A673 (cell line): Measurements from ENCODE around the gene MEG3. TPM values are rescaled to one million over a fixed set of nuclear protein-coding genes. Genes with fewer than 3 reads are reported as not detected.

Experiments used
- BruUV-seq: library from RNA; stranded (reverse); fragments of 400-500 nt; replicated peaks from 2 replicates; lab custom pipeline; 2021; lab: Mats Ljungman, UMichigan
- CTCF ChIA-PET: fragments of 300-600 bp; sonication (Branson Sonifier 250); formaldehyde crosslinking; loops from one replicate; lab custom pipeline; 2022; ENCODE audit warnings: antibody characterized with exemption; lab: Charles Lee
- POLR2A ChIA-PET: fragments of 300-600 bp; sonication (Branson Sonifier 250); formaldehyde crosslinking; loops from one replicate; lab custom pipeline; 2022; ENCODE audit warnings: antibody characterized with exemption; ENCODE audit not compliant: low non-redundant PET; lab: Charles Lee
- DNase-seq: peaks from one replicate; pipeline ENCODE4 v3.0.0-alpha.2; 2015; ENCODE audit warnings: low spot score
- H3K27ac ChIP-seq: fragments of 200-600 bp; sonication (generic); 2 replicates; pipeline ENCODE4 v1.5.1; 2016; ENCODE audit warnings: mixed run types, low read depth, mild to moderate bottlenecking, mixed read lengths, antibody characterized with exemption, low read length; ENCODE audit not compliant: poor library complexity, severe bottlenecking
- H3K27me3 ChIP-seq: fragments of 200-600 bp; sonication (generic); replicated peaks from 2 replicates; pipeline ENCODE4 v1.6.1; 2017; ENCODE audit warnings: mixed run types, low read depth, mild to moderate bottlenecking, mixed read lengths, antibody characterized with exemption, low read length; ENCODE audit not compliant: insufficient read depth, poor library complexity
- H3K36me3 ChIP-seq: fragments of 200-600 bp; sonication (generic); 2 replicates; pipeline ENCODE4 v1.6.1; 2016; ENCODE audit warnings: mixed run types, mild to moderate bottlenecking, mixed read lengths, antibody characterized with exemption, low read length; ENCODE audit not compliant: insufficient read depth, poor library complexity, severe bottlenecking
- H3K4me1 ChIP-seq: fragments of 200-600 bp; sonication (generic); 2 replicates; pipeline ENCODE4 v1.6.1; 2017; ENCODE audit warnings: mixed run types, mild to moderate bottlenecking, mixed read lengths, antibody characterized with exemption, low read length; ENCODE audit not compliant: insufficient read depth, poor library complexity, severe bottlenecking
- H3K4me3 ChIP-seq: fragments of 200-600 bp; sonication (generic); 2 replicates; pipeline ENCODE4 v1.5.1; 2016; ENCODE audit warnings: low read depth, mixed run types, mild to moderate bottlenecking, mixed read lengths, low read length; ENCODE audit not compliant: poor library complexity, severe bottlenecking
- H3K9me3 ChIP-seq: fragments of 200-600 bp; sonication (generic); 2 replicates; pipeline ENCODE4 v1.6.1; 2016; ENCODE audit warnings: mixed run types, low read depth, mild to moderate bottlenecking, mixed read lengths, antibody characterized with exemption, low read length; ENCODE audit not compliant: poor library complexity, severe bottlenecking
- EZH2 ChIP-seq: fragments of 200-600 bp; sonication (generic); IDR thresholded peaks from 2 replicates; pipeline ENCODE4 v1.6.1; 2017; ENCODE audit warnings: borderline replicate concordance, low read depth, mild to moderate bottlenecking, mixed read lengths, antibody characterized with exemption, low read length; ENCODE audit not compliant: poor library complexity, severe bottlenecking
- intact Hi-C: fragments of 100-400 bp; cut with micrococcal nuclease; formaldehyde crosslinking; loops from one replicate; pipeline ENCODE4 v1.10.0; 2022; ENCODE audit not compliant: unreplicated experiment
- total RNA-seq: library from RNA; stranded (reverse); gene quantifications from 2 replicates; pipeline ENCODE4 v1.2.3, GENCODE V29; 2021
- TF ChIP-seq, protein P1 (sequence below): fragments of 300-800, 200-600 bp; sonication (generic); conservative IDR thresholded peaks from 2 replicates; pipeline ENCODE4 v1.5.1; 2017; ENCODE audit warnings: low read depth, mild to moderate bottlenecking, antibody characterized with exemption, low read length, moderate library complexity, mixed read lengths

MEG3 gene
- total RNA-seq, 1 experiment from 2014 or later = 58.7 TPM

DNA sequence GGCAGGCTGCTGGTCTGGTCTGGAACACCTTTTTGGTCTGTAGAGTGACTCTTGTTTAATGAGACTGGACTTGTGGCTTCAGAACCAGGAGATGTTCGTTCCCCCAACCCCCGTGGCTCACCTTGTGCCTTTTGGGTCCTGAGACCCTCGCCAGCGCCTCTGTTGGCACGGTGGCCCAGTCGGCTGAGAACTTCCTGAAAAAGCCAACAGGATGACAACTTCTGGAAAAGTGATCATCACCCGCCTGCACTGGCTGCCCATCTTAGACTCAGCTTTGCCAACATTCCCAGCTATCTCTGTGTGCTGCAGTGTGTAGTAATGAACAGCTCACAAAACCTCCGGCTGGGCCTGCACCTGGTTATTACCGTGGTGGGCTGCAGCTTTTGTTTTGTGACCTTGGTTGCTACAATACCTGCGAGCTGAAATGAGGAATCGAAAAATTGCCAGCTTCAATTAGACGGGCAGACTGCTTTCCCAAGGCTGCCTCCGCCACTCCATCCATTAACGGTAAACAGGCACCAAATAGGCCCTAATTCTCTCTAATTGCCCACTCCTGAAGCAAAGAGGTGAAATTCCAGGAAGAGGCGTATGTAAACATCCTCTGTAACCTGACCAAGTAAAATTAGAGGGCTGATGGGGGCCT, 16.0 kb downstream of the MEG3 start:
- no peaks in the 10 kb centered on the region for H3K9me3 ChIP-seq
- DNase-seq = no peak
- no peaks in the 10 kb centered on the region for H3K36me3 ChIP-seq
- BruUV-seq = no TSS peak
- POLR2A ChIA-PET = no interaction called here
- H3K4me1 ChIP-seq = peaks cover 5% of the 10 kb centered on the region
- H3K27ac ChIP-seq = no peak overlapping the region
- intact Hi-C loops = no loop called here
- TF ChIP-seq, protein P1, sequence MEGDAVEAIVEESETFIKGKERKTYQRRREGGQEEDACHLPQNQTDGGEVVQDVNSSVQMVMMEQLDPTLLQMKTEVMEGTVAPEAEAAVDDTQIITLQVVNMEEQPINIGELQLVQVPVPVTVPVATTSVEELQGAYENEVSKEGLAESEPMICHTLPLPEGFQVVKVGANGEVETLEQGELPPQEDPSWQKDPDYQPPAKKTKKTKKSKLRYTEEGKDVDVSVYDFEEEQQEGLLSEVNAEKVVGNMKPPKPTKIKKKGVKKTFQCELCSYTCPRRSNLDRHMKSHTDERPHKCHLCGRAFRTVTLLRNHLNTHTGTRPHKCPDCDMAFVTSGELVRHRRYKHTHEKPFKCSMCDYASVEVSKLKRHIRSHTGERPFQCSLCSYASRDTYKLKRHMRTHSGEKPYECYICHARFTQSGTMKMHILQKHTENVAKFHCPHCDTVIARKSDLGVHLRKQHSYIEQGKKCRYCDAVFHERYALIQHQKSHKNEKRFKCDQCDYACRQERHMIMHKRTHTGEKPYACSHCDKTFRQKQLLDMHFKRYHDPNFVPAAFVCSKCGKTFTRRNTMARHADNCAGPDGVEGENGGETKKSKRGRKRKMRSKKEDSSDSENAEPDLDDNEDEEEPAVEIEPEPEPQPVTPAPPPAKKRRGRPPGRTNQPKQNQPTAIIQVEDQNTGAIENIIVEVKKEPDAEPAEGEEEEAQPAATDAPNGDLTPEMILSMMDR = no peak
- no peak for TF ChIP-seq EZH2
- no peak overlapping the region for H3K4me3 ChIP-seq
- CTCF ChIA-PET = no interaction called here
- no peaks in the 10 kb centered on the region for H3K27me3 ChIP-seq

DNA sequence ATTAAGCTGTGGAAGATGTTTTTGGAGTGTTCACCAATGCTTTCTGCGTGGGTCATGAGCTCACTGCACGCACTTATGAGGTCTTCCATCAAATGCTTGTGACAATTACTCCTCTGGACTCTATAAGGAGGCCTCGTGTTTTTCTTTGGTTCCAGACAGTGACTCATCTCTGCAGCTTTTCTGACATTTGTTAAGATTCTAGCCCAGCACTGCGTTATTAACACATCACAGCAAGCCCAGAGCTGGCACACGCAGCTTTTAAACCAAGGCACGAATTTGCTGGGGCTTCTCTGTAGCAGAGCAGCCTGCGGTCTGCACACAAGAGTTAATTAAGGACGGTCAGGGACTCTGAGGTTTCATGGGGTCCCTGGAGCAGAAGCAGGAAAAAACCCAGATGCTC, 16.9 kb downstream of the MEG3 start:
- H3K4me1 ChIP-seq = peaks cover 5% of the 10 kb centered on the region
- intact Hi-C loops = no loop called here

DNA sequence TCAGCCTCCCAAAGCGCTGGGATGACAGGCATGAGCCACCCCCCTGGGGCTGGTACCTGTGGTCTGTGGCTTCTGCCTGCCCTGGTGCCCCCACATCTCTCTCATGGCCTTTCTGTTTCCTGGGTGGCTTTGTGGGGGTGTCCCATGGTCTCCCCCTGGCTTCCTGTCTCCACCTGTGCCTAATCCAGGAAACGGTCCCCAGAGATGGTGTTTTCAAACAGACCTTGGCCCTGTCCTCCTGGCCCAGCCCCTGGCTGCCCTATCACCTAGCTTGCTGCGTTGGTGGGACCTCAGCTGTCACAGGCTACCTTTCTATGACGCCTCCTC, 18.1 kb downstream of the MEG3 start:
- BruUV-seq = no TSS peak

More for the DNA sequence above, 16.9 kb downstream of the MEG3 start:
- POLR2A ChIA-PET = no interaction called here
- no peak overlapping the region for H3K4me3 ChIP-seq
- no peaks in the 10 kb centered on the region for H3K27me3 ChIP-seq
- no peak for DNase-seq
- CTCF ChIA-PET = no interaction called here
- no peaks in the 10 kb centered on the region for H3K9me3 ChIP-seq
- H3K36me3 ChIP-seq = no peaks in the 10 kb centered on the region
- H3K27ac ChIP-seq = no peak overlapping the region
- no TSS peak for BruUV-seq
- no peak for TF ChIP-seq EZH2
- TF ChIP-seq, protein P1 = no peak

More for the DNA sequence above, 18.1 kb downstream of the MEG3 start:
- intact Hi-C loops = no loop called here
- POLR2A ChIA-PET = no interaction called here
- H3K4me3 ChIP-seq = no peak overlapping the region
- H3K9me3 ChIP-seq = no peaks in the 10 kb centered on the region
- TF ChIP-seq EZH2 = no peak
- TF ChIP-seq, protein P1 = no peak
- no peaks in the 10 kb centered on the region for H3K36me3 ChIP-seq
- DNase-seq = no peak
- peaks cover 13% of the 10 kb centered on the region for H3K4me1 ChIP-seq
- no peak overlapping the region for H3K27ac ChIP-seq
- H3K27me3 ChIP-seq = no peaks in the 10 kb centered on the region
- CTCF ChIA-PET = no interaction called here
